Measurements from ENCODE around the gene MYO18A. TPM values are rescaled to one million over a fixed set of nuclear protein-coding genes. Genes with fewer than 3 reads are reported as not detected.

The MYO18A gene
- total RNA-seq, 4 donors from 2014 or later: 33.2 to 104 (median 59.3) TPM

GRCh38 chr17:29138971-29139691 is 41.1 kb downstream of the MYO18A start:
- Histone ChIP-seq H3K27ac (peak overlapping the region; percentile 73), H3K4me3 (peak overlapping the region; percentile 20 to 29), H3K9me3 (no peaks in the 10 kb centered on the region), H3K27me3 (no peaks in the 10 kb centered on the region), H3K4me1 (peaks cover 3 to 17% of the 10 kb centered on the region in 2 donors), H3K36me3 (no peaks in the 10 kb centered on the region)
- peak; percentile 39 to 56 for DNase-seq
- TF ChIP-seq CTCF (IDR thresholded peaks at IDR 0.05) (no peak), POLR2A (IDR thresholded peaks at IDR 0.05) (no peak)
- intact Hi-C loops (cut with DNase I; ENCODE audit: low total_unique reads): no loop called here

DNA sequence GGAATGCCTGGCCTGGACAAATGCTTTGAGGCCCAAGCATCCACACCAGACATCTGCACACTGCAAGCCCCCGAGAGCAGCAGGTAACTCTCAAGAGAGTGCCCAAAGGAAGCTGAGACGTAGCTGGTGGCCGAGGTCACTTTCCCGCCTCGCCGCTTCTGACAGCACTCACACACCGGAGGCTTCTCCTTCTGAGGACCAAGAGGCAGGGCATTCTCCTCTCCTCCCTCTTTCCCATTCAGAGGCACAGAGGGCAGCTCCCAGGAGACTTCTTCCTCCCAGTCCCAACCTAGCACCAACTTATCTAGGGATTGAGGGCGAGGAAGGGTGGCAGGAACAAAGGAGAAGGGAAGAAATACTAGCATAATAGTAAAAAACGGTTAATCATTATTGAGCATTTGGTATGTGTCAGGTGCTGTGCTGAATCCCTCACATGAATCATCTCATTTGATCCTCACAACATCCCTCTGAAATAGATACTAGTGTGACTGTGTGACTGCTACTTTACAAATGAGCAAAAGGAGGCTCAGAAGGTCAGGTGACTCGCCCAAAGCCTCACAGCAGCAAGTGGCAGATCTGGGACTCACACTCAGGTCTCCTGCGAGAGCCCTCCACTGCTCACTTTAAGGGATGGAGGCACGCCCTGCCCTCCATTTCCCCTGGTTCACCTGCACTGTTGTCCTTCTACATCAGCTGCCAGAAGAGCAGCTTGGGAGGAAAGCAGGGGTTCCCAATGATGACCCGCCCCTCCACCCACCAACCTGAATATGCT is 41.8 kb downstream of the MYO18A start:
- DNase-seq: no peak
- no peak for TF ChIP-seq POLR2A (IDR thresholded peaks at IDR 0.05)
- no peak for TF ChIP-seq CTCF (IDR thresholded peaks at IDR 0.05)
- H3K4me1 ChIP-seq: peaks cover 6 to 19% of the 10 kb centered on the region in 2 donors
- H3K4me3 ChIP-seq: no peak overlapping the region
- intact Hi-C loops (cut with DNase I; ENCODE audit: low total_unique reads): no loop called here
- no peaks in the 10 kb centered on the region for H3K9me3 ChIP-seq
- no peaks in the 10 kb centered on the region for H3K27me3 ChIP-seq
- no peaks in the 10 kb centered on the region for H3K36me3 ChIP-seq
- H3K27ac ChIP-seq: peak overlapping the region; percentile 73

DNA sequence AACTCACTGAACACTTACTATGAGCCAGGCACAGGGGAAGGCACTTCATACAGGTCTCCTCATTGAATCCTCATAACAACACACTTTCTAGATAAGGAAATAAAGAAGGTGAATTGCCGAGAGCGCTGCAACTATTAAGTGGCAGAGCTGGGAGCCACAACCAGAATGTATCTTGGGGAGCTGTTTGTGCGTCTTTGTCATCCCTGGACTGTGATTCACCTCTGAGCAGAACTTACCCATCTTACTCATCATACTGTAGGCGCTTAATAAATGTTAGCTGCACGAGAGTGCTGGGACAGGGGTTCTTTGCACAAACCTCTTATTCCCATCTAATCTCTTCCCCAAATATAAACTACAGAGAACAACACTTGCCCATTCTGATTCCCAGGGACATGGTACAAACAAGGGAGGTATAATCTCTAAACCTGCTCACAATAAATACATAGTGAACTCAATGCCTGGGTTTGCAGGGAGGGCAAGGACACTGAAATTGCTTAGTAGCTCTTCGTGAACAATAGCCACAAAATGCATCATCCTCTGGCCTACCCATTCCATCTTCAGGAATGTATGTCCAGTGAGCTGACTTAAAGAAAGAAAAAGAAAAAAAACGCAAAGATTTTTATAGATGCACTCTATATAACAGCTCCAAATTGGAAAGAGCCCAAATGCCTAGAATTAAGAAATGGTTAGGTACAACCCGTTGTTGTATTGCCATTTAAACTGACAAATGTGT is 43.0 kb downstream of the MYO18A start:
- TF ChIP-seq CTCF (IDR thresholded peaks at IDR 0.05): no peak
- TF ChIP-seq POLR2A (IDR thresholded peaks at IDR 0.05): no peak
- intact Hi-C loops (cut with DNase I; ENCODE audit: low total_unique reads): no loop called here
- H3K4me3 ChIP-seq: no peak overlapping the region
- H3K36me3 ChIP-seq: no peaks in the 10 kb centered on the region
- H3K27me3 ChIP-seq: no peaks in the 10 kb centered on the region
- H3K9me3 ChIP-seq: no peaks in the 10 kb centered on the region
- DNase-seq: no peak
- H3K27ac ChIP-seq: no peak overlapping the region
- peaks cover 19 to 25% of the 10 kb centered on the region in 2 donors for H3K4me1 ChIP-seq

GRCh38 chr17:29135464-29135863 is 44.7 kb downstream of the MYO18A start:
- Histone ChIP-seq H3K27ac (no peak overlapping the region), H3K4me1 (peaks cover 21 to 25% of the 10 kb centered on the region in 2 donors), H3K4me3 (no peak overlapping the region), H3K36me3 (no peaks in the 10 kb centered on the region), H3K9me3 (no peaks in the 10 kb centered on the region), H3K27me3 (no peaks in the 10 kb centered on the region)
- TF ChIP-seq POLR2A (IDR thresholded peaks at IDR 0.05) (no peak), CTCF (IDR thresholded peaks at IDR 0.05) (no peak)
- DNase-seq: no peak
- intact Hi-C loops (cut with DNase I; ENCODE audit: low total_unique reads): no loop called here

All from uterus (tissue), 4 donors.